ENCODE results near the gene SERPINB1.

GRCh38 chr6:2830183-2830582 lies 11.5 kb downstream of the SERPINB1 start:
- TF ChIP-seq CTCF (conservative IDR thresholded peaks at IDR 0.05; ENCODE audit: low read length): no peak
- no peak for TF ChIP-seq EZH2phosphoT487 (IDR thresholded peaks at IDR 0.05; ENCODE audit: borderline replicate concordance, low read depth, low read length)
